Vagina (tissue), 2 donors: ENCODE results near the gene KIAA1671.

Experiments
- CTCF ChIP-seq, 3 experiments: fragments of 450-650 bp in 2 of 3; fragments of 200-600 bp in 1 of 3; sonication (generic) in 1 of 3; IDR thresholded peaks; one replicate each; pipeline ENCODE4 v1.5.1; 2017 to 2019; ENCODE audit warnings: antibody characterized with exemption in 3 of 3, mild to moderate bottlenecking in 2 of 3, moderate library complexity in 2 of 3
- POLR2A ChIP-seq, 2 donors: fragments of 450-650 bp; IDR thresholded peaks; one replicate each; pipeline ENCODE4 v1.6.1; 2017; ENCODE audit warnings: antibody characterized with exemption in 2 of 2, mild to moderate bottlenecking in 2 of 2, moderate library complexity in 2 of 2
- POLR2AphosphoS5 ChIP-seq, 2 donors: sonication (generic); formaldehyde crosslinking; IDR thresholded peaks; one replicate each; pipeline ENCODE4 v1.9.0; 2017; ENCODE audit warnings: antibody characterized with exemption in 2 of 2, mild to moderate bottlenecking in 2 of 2, low read depth in 1 of 2; ENCODE audit not compliant: insufficient read depth in 1 of 2

- TF ChIP-seq CTCF (IDR thresholded peaks at IDR 0.05), result no peak
- TF ChIP-seq POLR2AphosphoS5 (IDR thresholded peaks at IDR 0.05; ENCODE audit: insufficient read depth in 1 of 2, low read depth in 1 of 2), result no peak
- no peak for TF ChIP-seq POLR2A (IDR thresholded peaks at IDR 0.05)
Measured at GRCh38 chr22:24992946-24993345, 40.4 kb downstream of the KIAA1671 start.
